Lower lobe of right lung (tissue), 2 donors: ENCODE results near the gene TP53BP2. TPM values are rescaled to one million over a fixed set of nuclear protein-coding genes. Genes with fewer than 3 reads are reported as not detected.
"Not testable (repeated sequence)": the region's sequence is repeated elsewhere in the genome, so short reads cannot be mapped to it uniquely, and the experiment has no call there.

Experiments used
- ATAC-seq, 2 donors: fragments of 200-7000 bp; cut with Tn5 transposase; one replicate each; pipeline ENCODE4 v1.9.1; 2020 to 2022; ENCODE audit warnings: mild to moderate bottlenecking in 2 of 2, moderate library complexity in 2 of 2
- DNase-seq: peaks from one replicate; pipeline ENCODE4 v3.0.0-alpha.2; 2020
- H3K27ac ChIP-seq: fragments of 200-600 bp; one replicate; pipeline ENCODE4 v1.8.0; 2022
- H3K27me3 ChIP-seq: fragments of 200-600 bp; one replicate; pipeline ENCODE4 v1.8.0; 2022; ENCODE audit warnings: low read depth
- H3K36me3 ChIP-seq: fragments of 200-600 bp; one replicate; pipeline ENCODE4 v1.8.0; 2022; ENCODE audit warnings: mild to moderate bottlenecking
- H3K4me1 ChIP-seq: fragments of 200-600 bp; one replicate; pipeline ENCODE4 v1.8.0; 2022
- H3K4me3 ChIP-seq: fragments of 200-600 bp; one replicate; pipeline ENCODE4 v1.8.0; 2022; ENCODE audit warnings: mild to moderate bottlenecking
- H3K9me3 ChIP-seq: fragments of 200-600 bp; one replicate; pipeline ENCODE4 v1.8.0; 2022
- intact Hi-C: fragments of 100-400 bp; cut with DNase I; formaldehyde crosslinking; loops from one replicate; pipeline ENCODE4 v1.11.0; 2022
- total RNA-seq: library from RNA; stranded (reverse); fragmentation: NEBNext Ultra II Directional; extraction: Animal tissue kit (Norgen Biotek cat#: 25700); gene quantifications from one replicate; pipeline ENCODE4 v1.2.1, GENCODE V29; 2021
- TF ChIP-seq, protein P1 (sequence below): fragments of 200-600 bp; IDR thresholded peaks from one replicate; pipeline ENCODE4 v1.8.0; 2022; ENCODE audit warnings: antibody characterized with exemption, mild to moderate bottlenecking
- donor health status: DM: no; HTN: yes; CAD: no; lungs with severe emphysema.

The TP53BP2 gene
- total RNA-seq, 1 donor from 2014 or later, result 59.1 TPM

DNA sequence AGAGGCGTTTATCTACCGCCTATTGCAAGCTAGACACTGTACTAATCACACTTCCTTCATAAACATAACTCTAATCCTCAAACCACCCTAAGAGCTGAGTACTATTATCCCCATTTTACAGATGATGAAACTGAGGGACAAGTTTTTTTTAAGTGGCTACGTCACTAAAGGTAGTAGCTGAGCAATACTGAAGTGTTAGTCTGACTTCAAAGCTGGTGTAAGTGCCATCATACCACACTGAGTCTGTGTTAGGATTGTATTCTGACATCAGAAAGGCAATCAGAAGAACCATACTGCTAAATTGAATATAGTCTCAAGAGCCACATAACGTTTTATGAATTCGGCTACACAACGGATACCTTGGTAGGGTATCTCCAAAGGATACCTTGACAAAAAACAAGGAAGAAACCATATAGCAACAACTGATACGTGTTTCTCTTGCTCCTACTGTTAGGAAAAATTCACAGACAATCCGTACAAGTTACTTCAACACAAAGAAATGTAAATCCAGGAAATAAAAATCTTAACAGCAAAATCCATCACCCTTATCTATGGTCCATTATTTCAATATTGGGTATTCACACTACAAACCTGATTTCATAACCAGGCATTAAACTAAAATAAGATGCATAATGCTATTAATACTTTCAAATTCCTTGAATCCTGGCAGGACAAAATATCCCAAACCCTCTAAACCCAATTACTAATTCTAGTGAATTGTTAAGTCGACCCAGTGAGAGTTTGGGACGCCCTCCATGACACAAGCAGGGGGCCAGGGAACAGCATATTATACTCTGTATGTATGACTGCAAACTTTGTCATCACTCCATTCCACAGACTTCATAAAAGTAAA is 1.6 kb downstream of the TP53BP2 start:
- H3K4me1 ChIP-seq, result peaks cover 57% of the 10 kb centered on the region
- no peaks in the 10 kb centered on the region for H3K9me3 ChIP-seq
- H3K4me3 ChIP-seq, result peak overlapping the region; percentile 81
- intact Hi-C loops, result no loop called here
- DNase-seq (no peak), ATAC-seq (no peak)
- H3K27me3 ChIP-seq, result no peaks in the 10 kb centered on the region
- H3K36me3 ChIP-seq, result no peaks in the 10 kb centered on the region
- TF ChIP-seq, protein P1, sequence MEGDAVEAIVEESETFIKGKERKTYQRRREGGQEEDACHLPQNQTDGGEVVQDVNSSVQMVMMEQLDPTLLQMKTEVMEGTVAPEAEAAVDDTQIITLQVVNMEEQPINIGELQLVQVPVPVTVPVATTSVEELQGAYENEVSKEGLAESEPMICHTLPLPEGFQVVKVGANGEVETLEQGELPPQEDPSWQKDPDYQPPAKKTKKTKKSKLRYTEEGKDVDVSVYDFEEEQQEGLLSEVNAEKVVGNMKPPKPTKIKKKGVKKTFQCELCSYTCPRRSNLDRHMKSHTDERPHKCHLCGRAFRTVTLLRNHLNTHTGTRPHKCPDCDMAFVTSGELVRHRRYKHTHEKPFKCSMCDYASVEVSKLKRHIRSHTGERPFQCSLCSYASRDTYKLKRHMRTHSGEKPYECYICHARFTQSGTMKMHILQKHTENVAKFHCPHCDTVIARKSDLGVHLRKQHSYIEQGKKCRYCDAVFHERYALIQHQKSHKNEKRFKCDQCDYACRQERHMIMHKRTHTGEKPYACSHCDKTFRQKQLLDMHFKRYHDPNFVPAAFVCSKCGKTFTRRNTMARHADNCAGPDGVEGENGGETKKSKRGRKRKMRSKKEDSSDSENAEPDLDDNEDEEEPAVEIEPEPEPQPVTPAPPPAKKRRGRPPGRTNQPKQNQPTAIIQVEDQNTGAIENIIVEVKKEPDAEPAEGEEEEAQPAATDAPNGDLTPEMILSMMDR, result no peak
- H3K27ac ChIP-seq, result peak overlapping the region; percentile 98

GRCh38 chr1:223842784-223843183 is 3.0 kb downstream of the TP53BP2 start:
- no peak for ATAC-seq
- DNase-seq, result no peak
- peaks cover 64% of the 10 kb centered on the region for H3K4me1 ChIP-seq
- no peak overlapping the region for H3K4me3 ChIP-seq
- intact Hi-C loops, result no loop called here
- H3K27ac ChIP-seq, result no peak overlapping the region
- H3K27me3 ChIP-seq, result no peaks in the 10 kb centered on the region
- H3K9me3 ChIP-seq, result no peaks in the 10 kb centered on the region
- H3K36me3 ChIP-seq, result no peaks in the 10 kb centered on the region
- TF ChIP-seq, protein P1, result no peak

DNA sequence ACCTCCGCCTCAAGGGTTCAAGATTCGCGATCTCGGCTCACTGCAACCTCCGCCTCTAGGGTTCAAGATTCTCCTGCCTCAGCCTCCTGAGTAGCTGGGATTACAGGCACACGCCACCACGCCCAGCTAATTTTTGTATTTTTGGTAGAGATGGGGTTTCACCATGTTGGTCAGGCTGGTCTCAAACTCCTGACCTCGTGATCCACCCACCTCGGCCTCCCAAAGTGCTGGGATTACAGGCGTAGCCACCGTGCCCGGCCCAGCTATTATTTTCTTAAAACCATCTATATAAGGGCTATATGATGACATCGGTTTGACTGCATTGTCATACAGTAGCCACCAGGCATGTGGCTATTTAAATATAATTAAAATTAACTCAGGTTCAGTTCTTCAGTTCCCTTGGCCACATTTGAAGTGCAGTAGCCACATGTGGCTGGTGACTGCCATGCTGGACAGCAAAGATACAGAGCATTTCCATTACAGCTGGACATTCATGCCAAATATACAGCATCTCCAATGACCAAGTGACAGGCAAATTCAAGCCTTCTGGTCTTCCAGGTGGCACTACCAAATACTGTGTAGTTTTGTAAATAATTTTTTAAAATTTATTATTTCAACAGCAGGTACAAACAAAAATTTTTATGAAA is 3.6 kb downstream of the TP53BP2 start:
- DNase-seq, H3K27me3 ChIP-seq, intact Hi-C loops, H3K9me3 ChIP-seq, H3K27ac ChIP-seq, H3K36me3 ChIP-seq, H3K4me3 ChIP-seq, ATAC-seq: not testable (repeated sequence)
- peaks cover 64% of the 10 kb centered on the region for H3K4me1 ChIP-seq

GRCh38 chr1:223840254-223840653 is 5.5 kb downstream of the TP53BP2 start:
- intact Hi-C loops, result no loop called here
- DNase-seq, result no peak
- TF ChIP-seq, protein P1, result no peak
- Histone ChIP-seq H3K27me3 (no peaks in the 10 kb centered on the region), H3K27ac (no peak overlapping the region), H3K36me3 (no peaks in the 10 kb centered on the region), H3K9me3 (no peaks in the 10 kb centered on the region), H3K4me3 (no peak overlapping the region), H3K4me1 (peaks cover 76% of the 10 kb centered on the region)
- peak in 1 of 2 donors; percentile 51 for ATAC-seq

GRCh38 chr1:223838125-223838854 is 7.5 kb downstream of the TP53BP2 start:
- no peaks in the 10 kb centered on the region for H3K9me3 ChIP-seq
- H3K4me1 ChIP-seq, result peaks cover 82% of the 10 kb centered on the region
- TF ChIP-seq, protein P1, result no peak
- no peaks in the 10 kb centered on the region for H3K27me3 ChIP-seq
- H3K36me3 ChIP-seq, result no peaks in the 10 kb centered on the region
- ATAC-seq, result no peak
- no peak overlapping the region for H3K4me3 ChIP-seq
- no peak overlapping the region for H3K27ac ChIP-seq
- no peak for DNase-seq
- intact Hi-C loops, result no loop called here
